ENCODE measurements around the gene ERBB4.

GRCh38 chr2:212154477-212154878, 384.1 kb downstream of the ERBB4 start:
- TF ChIP-seq CTCF (IDR thresholded peaks at IDR 0.05 in 4 of 5, conservative IDR thresholded peaks at IDR 0.05 in 1 of 5): no peak
- no peak for TF ChIP-seq POLR2A (IDR thresholded peaks at IDR 0.05)

All from gastrocnemius medialis (tissue), 4 donors.